ENCODE data around the gene TMEM43.

- no peak for TF ChIP-seq CTCF (conservative IDR thresholded peaks at IDR 0.05)
- TF ChIP-seq ZFX (IDR thresholded peaks at IDR 0.05), result no peak
Measured at GRCh38 chr3:14137445-14137844, 12.6 kb downstream of the TMEM43 start.
